Embryonic facial prominence (tissue), 1 donor: ENCODE data around the gene ORC3.
"Not testable (repeated sequence)": the region's sequence is repeated elsewhere in the genome, so short reads cannot be mapped to it uniquely, and the experiment has no call there.

Experiments used
- DNase-seq: peaks from one replicate; pipeline ENCODE4 v3.0.0-alpha.2; 2016; ENCODE audit errors: extremely low spot score

ORC3 gene

DNA sequence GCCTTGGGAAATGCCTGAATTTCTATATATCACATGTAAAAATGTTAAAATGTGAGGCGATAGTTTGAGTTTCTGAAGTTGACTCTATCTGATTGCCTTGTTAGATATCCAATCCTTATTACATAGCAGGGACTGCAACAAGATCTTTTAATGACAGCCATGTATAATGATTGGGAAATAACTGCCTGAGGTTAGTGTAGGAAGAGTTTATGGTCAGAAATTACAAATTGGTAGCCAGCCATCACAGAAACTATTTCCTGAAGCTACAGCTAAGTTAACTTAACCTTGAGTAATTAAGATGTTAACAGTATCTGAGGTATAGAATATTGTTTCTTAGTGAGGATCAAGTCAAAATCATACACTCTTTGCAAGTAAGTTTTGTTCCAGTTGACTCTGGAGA lies 71.1 kb downstream of the ORC3 start:
- DNase-seq, result no peak

DNA sequence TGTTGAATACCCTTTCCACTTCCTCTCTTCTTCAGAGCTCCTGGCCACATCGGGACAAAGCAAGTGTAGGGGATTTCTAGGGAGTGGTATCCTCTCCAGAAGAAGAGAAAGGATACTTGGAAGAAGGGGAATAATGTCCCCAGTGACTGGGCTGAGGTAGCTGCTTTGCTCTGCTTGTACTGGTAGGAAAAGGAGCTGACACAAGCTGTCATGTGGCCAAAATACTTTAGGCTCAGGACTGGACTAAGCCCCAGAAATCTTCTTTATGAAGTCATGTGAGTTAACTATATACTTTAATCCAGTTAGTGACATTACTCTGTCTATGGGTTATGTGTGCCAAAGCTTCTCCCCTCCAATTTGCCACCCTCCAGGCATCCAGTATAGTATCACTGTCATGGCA lies 71.6 kb downstream of the ORC3 start:
- no peak for DNase-seq

GRCh38 chr6:87663434-87663833 lies 73.5 kb downstream of the ORC3 start:
- DNase-seq, result no peak

GRCh38 chr6:87664921-87665485 lies 75.1 kb downstream of the ORC3 start:
- no peak for DNase-seq

GRCh38 chr6:87667032-87667431 lies 77.1 kb downstream of the ORC3 start:
- DNase-seq, result no peak

GRCh38 chr6:87668013-87668412 lies 78.1 kb downstream of the ORC3 start:
- DNase-seq, result no peak

GRCh38 chr6:87669051-87669450 lies 79.1 kb downstream of the ORC3 start:
- no peak for DNase-seq

DNA sequence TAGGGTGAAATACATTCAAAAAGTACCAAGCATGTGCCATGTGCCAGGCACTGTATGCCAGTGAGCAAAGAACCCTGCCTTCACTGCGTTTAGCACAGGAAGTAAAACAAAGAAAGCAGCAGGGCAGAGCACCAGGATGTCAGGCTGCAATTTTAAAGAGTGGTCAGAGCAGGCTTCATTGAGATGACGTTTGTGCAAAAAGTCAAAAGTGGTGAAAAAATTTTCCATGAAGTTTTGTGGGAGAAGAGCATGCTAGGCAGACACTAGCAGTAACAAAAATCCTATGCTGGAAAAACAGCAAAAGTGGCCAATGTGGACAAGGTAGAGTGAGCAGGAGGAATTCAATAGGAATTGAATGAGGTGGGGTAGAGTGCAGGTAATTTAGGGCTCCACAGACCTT lies 80.8 kb downstream of the ORC3 start:
- DNase-seq, result no peak

DNA sequence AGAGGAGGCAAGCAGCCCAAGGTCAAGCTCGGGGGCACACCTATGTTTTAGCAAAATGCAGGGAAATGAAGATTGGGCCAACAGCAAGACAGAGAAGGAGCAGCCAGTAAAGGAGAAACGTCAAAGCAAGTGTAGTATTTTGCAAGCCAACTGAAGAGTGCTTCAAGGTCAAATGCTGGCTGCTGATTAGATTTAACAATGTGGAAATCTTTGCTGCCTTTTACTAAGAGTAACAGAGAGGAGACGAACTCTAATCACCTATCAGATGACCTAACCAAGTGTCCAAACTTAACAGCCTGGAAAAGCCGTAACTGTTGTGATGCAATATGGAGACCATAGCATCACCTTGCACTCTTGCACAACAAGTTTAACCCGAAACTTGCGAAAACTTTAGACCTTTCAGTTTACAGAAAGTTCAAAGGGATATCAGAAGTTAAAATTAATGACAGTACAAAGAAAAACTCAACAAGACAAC lies 81.7 kb downstream of the ORC3 start:
- DNase-seq, result no peak

- no peak for DNase-seq
Observed at GRCh38 chr6:87672641-87673040, 82.7 kb downstream of the ORC3 start.

- DNase-seq, result no peak
Observed at GRCh38 chr6:87673237-87673636, 83.3 kb downstream of the ORC3 start.

GRCh38 chr6:87674290-87674689 lies 84.4 kb downstream of the ORC3 start:
- no peak for DNase-seq

GRCh38 chr6:87675004-87675681 lies 85.2 kb downstream of the ORC3 start:
- no peak for DNase-seq

GRCh38 chr6:87682310-87682709 lies 92.4 kb downstream of the ORC3 start:
- DNase-seq, result no peak

GRCh38 chr6:87683890-87684289 lies 94.0 kb downstream of the ORC3 start:
- no peak for DNase-seq

DNA sequence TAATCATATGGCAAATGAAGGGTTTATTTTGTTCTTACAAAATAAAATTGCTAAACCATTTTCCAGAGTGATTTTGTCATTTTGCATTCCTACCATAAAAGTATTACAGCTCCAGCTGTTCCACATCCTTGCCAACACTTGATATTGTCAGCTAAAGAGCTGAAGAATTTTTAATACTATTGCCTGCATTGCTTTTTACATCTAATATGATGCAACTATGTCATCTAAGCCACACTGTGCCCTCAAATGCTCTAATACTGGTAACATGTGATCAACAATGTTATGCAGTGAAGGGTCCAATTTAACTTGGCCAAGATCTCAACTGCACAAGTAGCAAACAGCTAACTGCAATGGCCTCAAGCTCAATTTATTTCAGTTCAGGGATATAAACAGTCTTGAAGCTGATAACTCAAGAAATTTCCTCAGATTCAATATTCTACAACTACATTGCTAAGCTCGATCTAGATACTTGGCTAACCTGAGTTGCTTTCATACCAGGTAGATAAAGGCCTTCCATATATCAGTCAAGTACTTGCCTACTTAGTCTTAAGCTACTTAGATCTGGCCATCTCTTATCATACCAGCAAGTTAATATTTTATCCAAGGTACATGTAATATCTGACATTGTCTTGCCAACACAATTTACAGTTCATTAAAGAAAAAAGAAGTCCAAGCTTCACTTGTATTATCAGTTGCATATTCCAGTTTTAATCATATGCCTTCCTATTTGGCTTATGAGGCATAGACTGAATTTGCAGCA lies 95.1 kb downstream of the ORC3 start:
- DNase-seq, result no peak

GRCh38 chr6:87686636-87687205 lies 96.8 kb downstream of the ORC3 start:
- DNase-seq, result not testable (repeated sequence)

DNA sequence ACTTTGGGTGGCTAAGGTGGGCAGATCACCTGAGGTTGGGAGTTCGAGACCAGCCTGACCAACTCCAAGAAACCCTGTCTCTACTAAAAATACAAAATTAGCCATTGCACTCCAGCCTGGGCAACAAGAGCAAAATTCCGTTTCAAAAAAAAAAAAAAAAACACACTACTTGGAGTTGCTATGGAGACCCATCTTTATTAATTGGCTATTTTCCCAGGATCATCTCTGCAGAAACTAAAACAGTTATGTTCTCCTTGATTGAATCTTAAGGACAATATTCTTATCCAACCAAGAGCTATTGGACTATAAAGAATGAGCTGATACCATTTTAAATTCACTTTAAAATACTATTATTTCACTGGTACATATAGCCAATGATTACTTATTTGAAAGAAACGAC lies 97.4 kb downstream of the ORC3 start:
- DNase-seq, result no peak

- not testable (repeated sequence) for DNase-seq
Observed at GRCh38 chr6:87687893-87688292, 98.0 kb downstream of the ORC3 start.

DNA sequence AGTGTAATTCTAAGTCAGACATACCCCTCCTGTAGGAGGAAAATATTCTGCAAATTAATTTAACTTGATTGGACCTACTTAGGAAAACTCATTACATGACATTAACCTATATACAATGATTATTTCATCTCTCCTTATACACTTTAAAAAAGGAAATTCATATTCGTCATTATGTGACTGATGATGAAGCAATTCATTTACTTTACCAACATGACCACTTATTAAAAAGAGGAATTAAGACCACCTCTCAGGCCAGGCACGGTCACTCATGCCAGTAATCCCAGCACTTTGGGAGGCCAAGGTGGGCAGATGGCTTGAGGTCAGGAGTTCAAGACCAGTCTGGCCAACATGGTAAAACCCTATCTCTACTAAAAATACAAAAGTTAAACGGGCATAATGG lies 100.5 kb downstream of the ORC3 start:
- no peak for DNase-seq

GRCh38 chr6:87692086-87692485 lies 102.2 kb downstream of the ORC3 start:
- no peak for DNase-seq

- DNase-seq, result not testable (repeated sequence)
Observed at GRCh38 chr6:87696817-87697216, 106.9 kb downstream of the ORC3 start.
